Heart right ventricle (tissue), 16 donors: ENCODE data around the gene ALKAL2. TPM values are rescaled to one million over a fixed set of nuclear protein-coding genes. Genes with fewer than 3 reads are reported as not detected.

ENCODE experiments used
- ATAC-seq, 8 donors: fragments of 200-7000 bp; cut with Tn5 transposase; one replicate each; pipeline ENCODE4 v1.9.1; 2020; ENCODE audit warnings: mild to moderate bottlenecking in 8 of 8, moderate library complexity in 8 of 8, moderate number of reproducible peaks in 1 of 8
- DNase-seq, 2 donors: peaks; one replicate each; pipeline ENCODE4 v3.0.0-alpha.2; 2020
- H3K27ac ChIP-seq, 10 donors: fragments of 200-600 bp; sonication (generic) in 2 of 10; one replicate each; pipeline versions ENCODE4 v1.5.0 to v1.8.0; 2020 to 2022; ENCODE audit warnings: mild to moderate bottlenecking in 3 of 10
- H3K27me3 ChIP-seq, 7 donors: fragments of 200-600 bp; one replicate each; pipeline ENCODE4 v1.8.0; 2021 to 2022; ENCODE audit warnings: mild to moderate bottlenecking in 2 of 7
- H3K36me3 ChIP-seq, 9 donors: fragments of 200-600 bp; sonication (generic) in 1 of 9; one replicate each; pipeline versions ENCODE4 v1.5.0 to v1.8.0; 2020 to 2022; ENCODE audit warnings: mild to moderate bottlenecking in 2 of 9
- H3K4me1 ChIP-seq, 9 donors: fragments of 200-600 bp; sonication (generic) in 1 of 9; one replicate each; pipeline versions ENCODE4 v1.5.0 to v1.8.0; 2020 to 2022; ENCODE audit warnings: mild to moderate bottlenecking in 4 of 9
- H3K4me3 ChIP-seq, 10 donors: fragments of 200-600 bp; sonication (generic) in 2 of 10; one replicate each; pipeline versions ENCODE4 v1.5.0 to v1.8.0; 2020 to 2022; ENCODE audit warnings: mild to moderate bottlenecking in 7 of 10, moderate library complexity in 2 of 10
- H3K9me3 ChIP-seq, 11 donors: fragments of 200-600 bp in 10 of 11; sonication (generic) in 2 of 11; one replicate each; pipeline versions ENCODE4 v1.5.0 to v1.8.0; 2013 to 2022; ENCODE audit warnings: mild to moderate bottlenecking in 2 of 11, control low read depth in 1 of 11, moderate library complexity in 1 of 11
- CTCF ChIP-seq, 9 donors: fragments of 200-600 bp; sonication (generic) in 2 of 9; IDR thresholded peaks; one replicate each; pipeline versions ENCODE4 v1.5.0 to v1.8.0; 2021 to 2022; ENCODE audit warnings: antibody characterized with exemption in 9 of 9, mild to moderate bottlenecking in 5 of 9, moderate library complexity in 1 of 9
- WGBS, 2 donors: extraction: QIAGEN DNeasy Blood & Tissue Kit; methylation state at CpG; one replicate each; pipeline ENCODE4 v1.1.7; 2013; ENCODE audit warnings: inconsistent platforms in 1 of 2; 5-methylcytosine and 5-hydroxymethylcytosine counted together
- intact Hi-C, 10 donors: fragments of 100-400 bp; cut with DNase I; formaldehyde crosslinking; loops; one replicate each; pipeline versions ENCODE4 v1.11.1 to v1.14.2; 2022
- polyA plus RNA-seq, 2 donors: library from polyadenylated mRNA; stranded (reverse); fragments of 200-250 nt; gene quantifications; one replicate each; pipeline ENCODE4 v1.2.3, GENCODE V29; 2013
- total RNA-seq, 10 donors: library from RNA; stranded (reverse); fragmentation: NEBNext Ultra II Directional in 3 of 10; extraction: Animal tissue kit (Norgen Biotek cat#: 25700) in 3 of 10; gene quantifications; one replicate each; pipeline versions ENCODE4 v1.2.1 to v1.2.4, GENCODE V29; 2021 to 2023
- donor health status: Arrhythmogenic right ventricular cardiomyopathy.
- donor health status: ischemic (EF 13 %, LVEDD 7.1; RV severe dilation, severe dysfunction).
- donor health status: healthy with polysubstance abuse.
- donor health status: DM: no; HTN: yes; CAD: no.
- donor health status: DM: no; HTN: no; CAD: no.
- donor health status: ischemic (EF 25% LVEDD 6.9; RV normal size, moderate dysfunction).
- donor health status: ischemic (EF 25% LVEDD 5.7; RV mildly dilated, moderate dysfunction).
- donor health status: healthy.
- donor health status: DM: yes; HTN: yes; CAD: no.
- donor health status: Ischemic cardiomyopathy.
- donor health status: ischemic (EF 35%, LVEDD 5.7; RV mildly dilated, moderate dysfunction).
- donor health status: nonischemic (EF 11% LVEDD 7.7; RV severe dilation, severe dysfunction).
- donor health status: DM: yes; HTN: yes; CAD: no.
- donor health status: PGD.
- donor health status: ischemic (EF 29% LVEDD 5.4; RV normal size, mild dysfunction).
- donor health status: nonischemic (EF 23%, LVEDD 6.1; RV moderate dilation, normal function).

ALKAL2 gene
- total and polyA plus RNA-seq, 12 donors = 0.23 to 7.9 (median 1.3) TPM; not detected in 1

- ATAC-seq (no peak), DNase-seq (no peak)
- TF ChIP-seq CTCF (IDR thresholded peaks at IDR 0.05) = no peak
- H3K27me3 ChIP-seq = no peaks in the 10 kb centered on the region
- no peak overlapping the region for H3K27ac ChIP-seq
- peaks cover 0 to 34% (median 8%) of the 10 kb centered on the region in 11 donors for H3K9me3 ChIP-seq
- intact Hi-C loops = loop anchor here in 1 of 10 donors (10.0 kb wide), 1 partner anchor 379 kb away; no protein-coding TSS in a partner anchor
- H3K36me3 ChIP-seq = peaks cover 0 to 18% (median 0%) of the 10 kb centered on the region in 9 donors
- no peak overlapping the region for H3K4me3 ChIP-seq
- H3K4me1 ChIP-seq = no peaks in the 10 kb centered on the region
- WGBS, 2 donors = 87 to 95% methylated on average over 3 of the region's 3 CpGs
Measured at GRCh38 chr2:256094-256493, 31.8 kb downstream of the ALKAL2 start.

GRCh38 chr2:255195-255594 is 32.7 kb downstream of the ALKAL2 start:
- DNase-seq = no peak
- 94 to 98% methylated on average over 2 of the region's 2 CpGs for WGBS, 2 donors
- Histone ChIP-seq H3K27me3 (no peaks in the 10 kb centered on the region), H3K4me1 (no peaks in the 10 kb centered on the region), H3K9me3 (peaks cover 0 to 34% (median 8%) of the 10 kb centered on the region in 11 donors), H3K4me3 (no peak overlapping the region), H3K36me3 (peaks cover 0 to 18% (median 0%) of the 10 kb centered on the region in 9 donors), H3K27ac (no peak overlapping the region)
- no peak for ATAC-seq
- intact Hi-C loops = loop anchor here in 1 of 10 donors (10.0 kb wide), 1 partner anchor 380 kb away; no protein-coding TSS in a partner anchor
- no peak for TF ChIP-seq CTCF (IDR thresholded peaks at IDR 0.05)

GRCh38 chr2:254241-254640 is 33.6 kb downstream of the ALKAL2 start:
- Histone ChIP-seq H3K27me3 (no peaks in the 10 kb centered on the region), H3K4me1 (no peaks in the 10 kb centered on the region), H3K36me3 (peaks cover 0 to 26% (median 6%) of the 10 kb centered on the region in 9 donors), H3K4me3 (no peak overlapping the region), H3K9me3 (peaks cover 0 to 34% (median 8%) of the 10 kb centered on the region in 11 donors), H3K27ac (no peak overlapping the region)
- intact Hi-C loops = loop anchor here in 1 of 10 donors (10.0 kb wide), 1 partner anchor 381 kb away; no protein-coding TSS in a partner anchor
- no peak for ATAC-seq
- DNase-seq = no peak
- no peak for TF ChIP-seq CTCF (IDR thresholded peaks at IDR 0.05)
- 90% methylated on average over 7 of the region's 7 CpGs for WGBS, 2 donors

GRCh38 chr2:253202-253638 is 34.7 kb downstream of the ALKAL2 start:
- peaks cover 0 to 31% (median 8%) of the 10 kb centered on the region in 9 donors for H3K36me3 ChIP-seq
- no peaks in the 10 kb centered on the region for H3K4me1 ChIP-seq
- DNase-seq (no peak), ATAC-seq (no peak)
- H3K27me3 ChIP-seq = no peaks in the 10 kb centered on the region
- H3K9me3 ChIP-seq = peaks cover 0 to 24% (median 7%) of the 10 kb centered on the region in 11 donors
- intact Hi-C loops = loop anchor here in 1 of 10 donors (10.0 kb wide), 1 partner anchor 382 kb away; no protein-coding TSS in a partner anchor
- H3K27ac ChIP-seq = no peak overlapping the region
- no peak overlapping the region for H3K4me3 ChIP-seq
- no peak for TF ChIP-seq CTCF (IDR thresholded peaks at IDR 0.05)
- 84 to 87% methylated on average over 8 of the region's 8 CpGs for WGBS, 2 donors
